Activated T-cell treated with anti-CD3 and anti-CD28 coated beads for 4 hours (primary cell): ENCODE results near the gene MVD.
"Not testable (repeated sequence)": the region's sequence is repeated elsewhere in the genome, so short reads cannot be mapped to it uniquely, and the experiment has no call there.

ENCODE experiments used
- DNase-seq: peaks from one replicate; pipeline ENCODE4 v3.0.0-alpha.2; 2020

Gene MVD

GRCh38 chr16:88680554-88681083, 17.7 kb upstream of the MVD start:
- no peak for DNase-seq

GRCh38 chr16:88678224-88678979, 15.5 kb upstream of the MVD start:
- DNase-seq, result no peak

- no peak for DNase-seq
Observed at GRCh38 chr16:88677721-88678120, 14.8 kb upstream of the MVD start.

- no peak for DNase-seq
Observed at GRCh38 chr16:88676502-88677242, 13.8 kb upstream of the MVD start.

GRCh38 chr16:88673716-88674379, 11.0 kb upstream of the MVD start:
- no peak for DNase-seq

- no peak for DNase-seq
Observed at GRCh38 chr16:88672776-88673175, 9.9 kb upstream of the MVD start.

GRCh38 chr16:88671806-88672205, 8.9 kb upstream of the MVD start:
- DNase-seq, result no peak

- no peak for DNase-seq
Observed at GRCh38 chr16:88669980-88670379, 7.1 kb upstream of the MVD start.

GRCh38 chr16:88669493-88669892, 6.6 kb upstream of the MVD start:
- not testable (repeated sequence) for DNase-seq

- DNase-seq, result no peak
Observed at GRCh38 chr16:88667461-88667860, 4.6 kb upstream of the MVD start.

- no peak for DNase-seq
Observed at GRCh38 chr16:88665570-88665969, 2.7 kb upstream of the MVD start.

GRCh38 chr16:88665148-88665547, 2.3 kb upstream of the MVD start:
- DNase-seq, result no peak

GRCh38 chr16:88662222-88662842, 559 bp downstream of the MVD start:
- no peak for DNase-seq

- DNase-seq, result no peak
Observed at GRCh38 chr16:88661468-88661867, 1.4 kb downstream of the MVD start.

GRCh38 chr16:88659160-88659559, 3.7 kb downstream of the MVD start:
- DNase-seq, result no peak

GRCh38 chr16:88658714-88659113, 4.2 kb downstream of the MVD start:
- no peak for DNase-seq

GRCh38 chr16:88657371-88657770, 5.5 kb downstream of the MVD start:
- DNase-seq, result no peak

GRCh38 chr16:88656291-88656980, 6.5 kb downstream of the MVD start:
- DNase-seq, result no peak

GRCh38 chr16:88655733-88656281, 7.1 kb downstream of the MVD start:
- DNase-seq, result no peak

GRCh38 chr16:88655053-88655732, 7.7 kb downstream of the MVD start:
- DNase-seq, result no peak

GRCh38 chr16:88654363-88655052, 8.4 kb downstream of the MVD start:
- DNase-seq, result no peak
